A549 (cell line): ENCODE measurements around the gene ATF4. TPM values are rescaled to one million over a fixed set of nuclear protein-coding genes. Genes with fewer than 3 reads are reported as not detected.

Source experiments
- ATAC-seq, 2 experiments: fragments of 200-7000 bp in 1 of 2; fragments of >200 bp in 1 of 2; cut with Nextera tagmentation in 1 of 2; cut with Tn5 transposase in 1 of 2; 3 replicates each; pipeline versions ENCODE4 v1.8.0 to v1.9.1; 2018 to 2020; ENCODE audit warnings: mild to moderate bottlenecking in 1 of 2, moderate library complexity in 1 of 2
- CTCF ChIA-PET: fragments of 300-600 bp; sonication (Branson Sonifier 250); formaldehyde crosslinking; extraction: SDS; loops from one replicate; lab custom pipeline; 2021; ENCODE audit warnings: antibody characterized with exemption, inconsistent platforms; lab: Yijun Ruan, JAX
- POLR2A ChIA-PET: fragments of 350-600 bp; formaldehyde crosslinking; extraction: SDS; loops from one replicate; lab custom pipeline; 2021; ENCODE audit warnings: antibody characterized with exemption, inconsistent platforms; lab: Yijun Ruan, JAX
- DNase-seq, 2 experiments: peaks; one replicate each; pipeline versions ENCODE4 v3.0.0 to v3.0.0-alpha.2; 2011 to 2016; ENCODE audit warnings: low read depth in 1 of 2, low spot score in 1 of 2
- FAIRE-seq: peaks from 2 replicates; lab custom pipeline; 2011; peaks lifted over from hg19 to GRCh38; lab: Jason Lieb, UNC
- H3K27ac ChIP-seq, 2 experiments: fragments of >200 bp; sonication (Bioruptor Twin); formaldehyde crosslinking; 3 replicates each; pipeline ENCODE4 v1.5.1; 2016 to 2017
- H3K4me1 ChIP-seq: fragments of >200 bp; sonication (Bioruptor Twin); formaldehyde crosslinking; 3 replicates; pipeline ENCODE4 v1.6.1; 2016
- H3K4me2 ChIP-seq: fragments of >200 bp; sonication (Bioruptor Twin); formaldehyde crosslinking; 3 replicates; pipeline ENCODE4 v1.6.1; 2016
- H3K4me3 ChIP-seq: fragments of >200 bp; sonication (Bioruptor Twin); formaldehyde crosslinking; 3 replicates; pipeline ENCODE4 v1.5.1; 2016
- H3K9me3 ChIP-seq: fragments of >200 bp; sonication (Bioruptor Twin); formaldehyde crosslinking; 3 replicates; pipeline ENCODE4 v1.6.1; 2016
- CBX2 ChIP-seq: fragments of 200-600 bp; sonication (generic); IDR thresholded peaks from 2 replicates; pipeline ENCODE4 v1.6.1; 2016; ENCODE audit warnings: low read depth, mild to moderate bottlenecking, borderline replicate concordance
- CBX8 ChIP-seq: fragments of 200-600 bp; sonication (generic); IDR thresholded peaks from 2 replicates; pipeline ENCODE4 v1.6.1; 2016
- CHD2 ChIP-seq: fragments of 150-350 bp; IDR thresholded peaks from 2 replicates; pipeline ENCODE4 v1.6.1; 2014; ENCODE audit warnings: low read length; ENCODE audit not compliant: partially characterized antibody
- CHD4 ChIP-seq: fragments of 200-600 bp; sonication (generic); IDR thresholded peaks from 2 replicates; pipeline ENCODE4 v1.6.1; 2016; ENCODE audit warnings: antibody characterized with exemption, mild to moderate bottlenecking, borderline replicate concordance
- EP300 ChIP-seq, 2 experiments: fragments of >200 bp; sonication (Bioruptor Twin); formaldehyde crosslinking; IDR thresholded peaks; 2 replicates in 1 of 2; 3 replicates in 1 of 2; pipeline ENCODE4 v1.6.1; 2016 to 2017
- FOSB ChIP-seq: fragments of 250-450 bp; sonication (Bioruptor Pico); IDR thresholded peaks from 2 replicates; pipeline ENCODE4 v1.5.0; 2020; ENCODE audit warnings: mild to moderate bottlenecking, moderate library complexity
- FOSL2 ChIP-seq, 2 experiments: fragments of 450-650 bp in 1 of 2; fragments of >200 bp in 1 of 2; sonication (Bioruptor Twin) in 1 of 2; formaldehyde crosslinking; IDR thresholded peaks; 2 replicates each; pipeline versions ENCODE4 v1.5.0 to v1.6.1; 2016 to 2020; ENCODE audit warnings: mild to moderate bottlenecking in 1 of 2, moderate library complexity in 1 of 2
- HDAC2 ChIP-seq: fragments of 200-600 bp; sonication (generic); IDR thresholded peaks from 2 replicates; pipeline ENCODE4 v1.6.1; 2016
- HEYL ChIP-seq: fragments of 250-450 bp; sonication (Bioruptor Pico); IDR thresholded peaks from 2 replicates; pipeline ENCODE4 v1.8.0; 2021; ENCODE audit warnings: mild to moderate bottlenecking, moderate library complexity
- HOXA7 ChIP-seq: fragments of 250-450 bp; sonication (Bioruptor Pico); IDR thresholded peaks from 2 replicates; pipeline ENCODE4 v1.5.0; 2020; ENCODE audit warnings: mild to moderate bottlenecking, moderate library complexity
- JUN ChIP-seq, 2 experiments: fragments of >200 bp; sonication (Bioruptor Twin); formaldehyde crosslinking; IDR thresholded peaks; 2 replicates in 1 of 2; 3 replicates in 1 of 2; pipeline ENCODE4 v1.6.1; 2016 to 2017
- KDM1A ChIP-seq: fragments of 200-600 bp; sonication (generic); IDR thresholded peaks from 2 replicates; pipeline ENCODE4 v1.6.1; 2016; ENCODE audit warnings: low read depth, mild to moderate bottlenecking
- KDM5A ChIP-seq: fragments of 200-600 bp; sonication (generic); IDR thresholded peaks from 2 replicates; pipeline ENCODE4 v1.6.1; 2016; ENCODE audit warnings: antibody characterized with exemption, mild to moderate bottlenecking
- MYC ChIP-seq: IDR thresholded peaks from 2 replicates; pipeline ENCODE4 v1.6.1; 2012; ENCODE audit warnings: mild to moderate bottlenecking, inconsistent platforms, low read length, improper control_type of control experiment, borderline replicate concordance
- NR3C1 ChIP-seq: fragments of >200 bp; sonication (Bioruptor Twin); formaldehyde crosslinking; IDR thresholded peaks from 3 replicates; pipeline ENCODE4 v1.6.1; 2017
- PHF8 ChIP-seq: fragments of 200-600 bp; sonication (generic); IDR thresholded peaks from 2 replicates; pipeline ENCODE4 v1.6.1; 2016; ENCODE audit warnings: low read depth, mild to moderate bottlenecking, antibody characterized with exemption, moderate library complexity, borderline replicate concordance
- POLR2AphosphoS2 ChIP-seq: conservative IDR thresholded peaks from 2 replicates; pipeline ENCODE4 v1.6.1; 2012; ENCODE audit warnings: low read length, improper control_type of control experiment, inconsistent platforms
- RCOR1 ChIP-seq: fragments of 150-350 bp; IDR thresholded peaks from 2 replicates; pipeline ENCODE4 v1.6.1; 2014; ENCODE audit warnings: antibody characterized with exemption, low read length, low read depth
- RFX5 ChIP-seq: fragments of 450-650 bp; IDR thresholded peaks from 2 replicates; pipeline ENCODE4 v1.7.1; 2014; ENCODE audit warnings: antibody characterized with exemption, mild to moderate bottlenecking, moderate library complexity
- SMC3 ChIP-seq: fragments of >200 bp; sonication (Bioruptor Twin); formaldehyde crosslinking; IDR thresholded peaks from 3 replicates; pipeline ENCODE4 v1.6.1; 2018; ENCODE audit warnings: inconsistent platforms
- TP53 ChIP-seq: fragments of 250-450 bp; sonication (Bioruptor Pico); IDR thresholded peaks from 2 replicates; pipeline ENCODE4 v1.5.0; 2021; ENCODE audit warnings: mild to moderate bottlenecking, moderate library complexity
- ZC3H11A ChIP-seq: fragments of 450-650 bp; IDR thresholded peaks from 2 replicates; pipeline ENCODE4 v1.6.1; 2014; ENCODE audit warnings: antibody characterized with exemption, mild to moderate bottlenecking
- ZFP36 ChIP-seq: fragments of 450-650 bp; IDR thresholded peaks from 2 replicates; pipeline ENCODE4 v1.6.1; 2014; ENCODE audit warnings: borderline replicate concordance; ENCODE audit not compliant: partially characterized antibody
- ZSCAN20 ChIP-seq: fragments of 250-450 bp; sonication (Bioruptor Pico); IDR thresholded peaks from 2 replicates; pipeline ENCODE4 v1.8.0; 2022; ENCODE audit warnings: mild to moderate bottlenecking, moderate library complexity
- WGBS: methylation state at CpG from one replicate; pipeline ENCODE4 v1.1.6; 2017; ENCODE audit errors: missing lambda C conversion rate; 5-methylcytosine and 5-hydroxymethylcytosine counted together
- polyA plus RNA-seq, 4 experiments: library from polyadenylated mRNA; depleted of rRNA in 3 of 4; stranded (reverse); fragments of >200 nt; fragmentation: RNase III in 1 of 4; extraction: RNeasy Plus Mini Kit Qiagen cat#74134 plus additional on column Dnase treatment in 1 of 4; gene quantifications; 2 replicates in 3 of 4; 3 replicates in 1 of 4; pipeline ENCODE4 v1.2.3, GENCODE V29; 2011 to 2017
- TF ChIP-seq, protein P1 (sequence below): fragments of >200 bp; sonication (Bioruptor Twin); formaldehyde crosslinking; IDR thresholded peaks from 3 replicates; pipeline ENCODE4 v1.5.1; 2016
- TF ChIP-seq, protein P2 (sequence below): fragments of 250-450 bp; sonication (Bioruptor Pico); IDR thresholded peaks from 2 replicates; pipeline ENCODE4 v1.5.0; 2021; ENCODE audit warnings: mild to moderate bottlenecking, moderate library complexity, borderline replicate concordance
- TF ChIP-seq, protein P3 (sequence below): fragments of >200 bp; sonication (Bioruptor Twin); formaldehyde crosslinking; IDR thresholded peaks from 3 replicates; pipeline ENCODE4 v1.6.1; 2016
- TF ChIP-seq, protein P4 (sequence below): IDR thresholded peaks from 2 replicates; pipeline ENCODE4 v1.6.1; 2012; ENCODE audit warnings: low read depth, borderline replicate concordance
- TF ChIP-seq, protein P5 (sequence below): fragments of 250-450 bp; sonication (Bioruptor Pico); IDR thresholded peaks from 2 replicates; pipeline ENCODE4 v1.5.0; 2020; ENCODE audit warnings: low read depth, mild to moderate bottlenecking, moderate library complexity
- TF ChIP-seq, protein P6 (sequence below): IDR thresholded peaks from 2 replicates; pipeline ENCODE4 v1.6.1; 2012
- TF ChIP-seq, protein P7 (sequence below): IDR thresholded peaks from 2 replicates; pipeline ENCODE4 v1.6.1; 2012
- TF ChIP-seq, protein P8 (sequence below): fragments of >200 bp; sonication (Bioruptor Twin); formaldehyde crosslinking; IDR thresholded peaks from 2 replicates; pipeline ENCODE4 v1.6.1; 2016

ATF4 gene
- polyA plus RNA-seq, 2 of the 4 experiments (the other 2 are of a cell fraction): 242 to 593 TPM

DNA sequence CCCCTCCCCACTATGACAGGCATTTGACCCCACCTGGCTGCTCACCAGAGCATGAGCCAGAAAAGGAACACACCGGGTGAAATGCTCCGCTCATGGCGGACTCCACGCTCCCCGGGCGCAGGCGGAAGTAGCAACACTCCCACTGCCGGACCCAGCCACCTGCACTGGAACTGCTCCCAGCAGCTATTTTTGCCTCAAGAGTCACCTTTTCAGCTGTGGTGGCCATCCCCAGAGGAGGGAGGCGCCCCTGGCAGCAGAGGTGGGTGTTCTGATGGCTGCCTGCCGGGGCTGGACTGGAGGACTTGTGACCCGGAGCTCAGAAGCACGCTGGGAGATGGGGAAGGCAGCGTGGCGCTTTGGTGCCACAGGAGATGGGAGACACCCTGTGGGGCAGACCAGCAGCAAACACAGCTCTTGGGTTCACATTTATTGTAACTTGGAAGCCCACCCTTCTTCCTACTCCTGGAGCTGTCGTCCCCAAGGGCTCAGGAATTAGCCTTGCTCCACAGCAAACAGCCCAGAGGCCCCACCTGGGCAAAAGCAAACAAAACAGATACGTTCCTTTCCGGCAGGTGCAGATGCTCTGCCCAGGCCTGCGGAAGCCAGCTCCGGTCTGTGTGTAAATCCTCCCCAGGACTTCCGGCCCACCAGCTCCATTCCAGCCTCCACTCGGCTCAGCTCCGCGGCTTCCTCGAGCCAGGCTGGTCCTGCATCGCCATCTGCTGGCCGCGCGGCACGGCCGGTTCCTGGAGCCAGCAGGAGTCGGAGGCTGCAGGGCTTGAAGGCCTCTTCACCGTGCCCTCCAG, 8.5 kb downstream of the ATF4 start:
- ChIA-PET POLR2A (interaction anchor here (0.9 to 3.6 kb wide), 6 partner anchors 8 to 515 kb away, joined by 3 to 34 read pairs (median 4); partner anchors contain the start of genes ATF4, MIEF1 and RPL3), CTCF (interaction anchor here (0.6 to 37.2 kb wide), 29 partner anchors 9 to 659 kb away, joined by 3 to 899 read pairs (median 4); partner anchors contain the start of genes ATF4, RPL3 and TAB1)
- FAIRE-seq (no peak), ATAC-seq (peak; percentile 37 to 57; a peak in 5 of 6 replicates), DNase-seq (peak; percentile 53 to 92)
- H3K27ac ChIP-seq: peak overlapping the region in 1 of 2 experiments; percentile 56; a peak in 3 of 6 replicates
- H3K4me1 ChIP-seq: peaks cover 26% of the 10 kb centered on the region
- H3K4me3 ChIP-seq: no peak overlapping the region
- H3K4me2 ChIP-seq: peak overlapping the region; percentile 68
- no peaks in the 10 kb centered on the region for H3K9me3 ChIP-seq
- 69% methylated on average over 12 of the region's 32 CpGs for WGBS
- TF ChIP-seq CBX8 (no peak), HEYL (CRISPR knock-in tag) (no peak), CHD2 (no peak), ZSCAN20 (CRISPR knock-in tag) (no peak), POLR2AphosphoS2 (no peak), FOSB (CRISPR knock-in tag) (no peak), CBX2 (no peak), ZC3H11A (no peak), FOSL2 (IDR thresholded peaks at IDR 0.05) (no peak), FOSL2 (CRISPR knock-in tag; IDR thresholded peaks at IDR 0.05) (no peak), KDM1A (no peak), PHF8 (no peak), KDM5A (no peak), HOXA7 (CRISPR knock-in tag) (no peak), NR3C1 (no peak), EP300 (IDR thresholded peaks at IDR 0.05) (no peak), CHD4 (no peak), SMC3 (peak; percentile 69), ZFP36 (no peak), JUN (IDR thresholded peaks at IDR 0.05) (0 out of 5 replicates have a peak, but pooled peaks of 1 of the 2 experiments have one; percentile 35), MYC (no peak), RCOR1 (no peak), RFX5 (peak; percentile 76), TP53 (CRISPR knock-in tag) (0 out of 2 replicates have a peak, but pooled peaks have one; percentile 28), HDAC2 (no peak)
- TF ChIP-seq, protein P1, sequence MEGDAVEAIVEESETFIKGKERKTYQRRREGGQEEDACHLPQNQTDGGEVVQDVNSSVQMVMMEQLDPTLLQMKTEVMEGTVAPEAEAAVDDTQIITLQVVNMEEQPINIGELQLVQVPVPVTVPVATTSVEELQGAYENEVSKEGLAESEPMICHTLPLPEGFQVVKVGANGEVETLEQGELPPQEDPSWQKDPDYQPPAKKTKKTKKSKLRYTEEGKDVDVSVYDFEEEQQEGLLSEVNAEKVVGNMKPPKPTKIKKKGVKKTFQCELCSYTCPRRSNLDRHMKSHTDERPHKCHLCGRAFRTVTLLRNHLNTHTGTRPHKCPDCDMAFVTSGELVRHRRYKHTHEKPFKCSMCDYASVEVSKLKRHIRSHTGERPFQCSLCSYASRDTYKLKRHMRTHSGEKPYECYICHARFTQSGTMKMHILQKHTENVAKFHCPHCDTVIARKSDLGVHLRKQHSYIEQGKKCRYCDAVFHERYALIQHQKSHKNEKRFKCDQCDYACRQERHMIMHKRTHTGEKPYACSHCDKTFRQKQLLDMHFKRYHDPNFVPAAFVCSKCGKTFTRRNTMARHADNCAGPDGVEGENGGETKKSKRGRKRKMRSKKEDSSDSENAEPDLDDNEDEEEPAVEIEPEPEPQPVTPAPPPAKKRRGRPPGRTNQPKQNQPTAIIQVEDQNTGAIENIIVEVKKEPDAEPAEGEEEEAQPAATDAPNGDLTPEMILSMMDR: peak; percentile 75
- TF ChIP-seq, protein P2, sequence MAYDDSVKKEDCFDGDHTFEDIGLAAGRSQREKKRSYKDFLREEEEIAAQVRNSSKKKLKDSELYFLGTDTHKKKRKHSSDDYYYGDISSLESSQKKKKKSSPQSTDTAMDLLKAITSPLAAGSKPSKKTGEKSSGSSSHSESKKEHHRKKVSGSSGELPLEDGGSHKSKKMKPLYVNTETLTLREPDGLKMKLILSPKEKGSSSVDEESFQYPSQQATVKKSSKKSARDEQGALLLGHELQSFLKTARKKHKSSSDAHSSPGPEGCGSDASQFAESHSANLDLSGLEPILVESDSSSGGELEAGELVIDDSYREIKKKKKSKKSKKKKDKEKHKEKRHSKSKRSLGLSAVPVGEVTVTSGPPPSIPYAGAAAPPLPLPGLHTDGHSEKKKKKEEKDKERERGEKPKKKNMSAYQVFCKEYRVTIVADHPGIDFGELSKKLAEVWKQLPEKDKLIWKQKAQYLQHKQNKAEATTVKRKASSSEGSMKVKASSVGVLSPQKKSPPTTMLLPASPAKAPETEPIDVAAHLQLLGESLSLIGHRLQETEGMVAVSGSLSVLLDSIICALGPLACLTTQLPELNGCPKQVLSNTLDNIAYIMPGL (CRISPR knock-in tag): no peak
- TF ChIP-seq, protein P3, sequence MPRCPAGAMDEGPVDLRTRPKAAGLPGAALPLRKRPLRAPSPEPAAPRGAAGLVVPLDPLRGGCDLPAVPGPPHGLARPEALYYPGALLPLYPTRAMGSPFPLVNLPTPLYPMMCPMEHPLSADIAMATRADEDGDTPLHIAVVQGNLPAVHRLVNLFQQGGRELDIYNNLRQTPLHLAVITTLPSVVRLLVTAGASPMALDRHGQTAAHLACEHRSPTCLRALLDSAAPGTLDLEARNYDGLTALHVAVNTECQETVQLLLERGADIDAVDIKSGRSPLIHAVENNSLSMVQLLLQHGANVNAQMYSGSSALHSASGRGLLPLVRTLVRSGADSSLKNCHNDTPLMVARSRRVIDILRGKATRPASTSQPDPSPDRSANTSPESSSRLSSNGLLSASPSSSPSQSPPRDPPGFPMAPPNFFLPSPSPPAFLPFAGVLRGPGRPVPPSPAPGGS: no peak
- TF ChIP-seq, protein P4, sequence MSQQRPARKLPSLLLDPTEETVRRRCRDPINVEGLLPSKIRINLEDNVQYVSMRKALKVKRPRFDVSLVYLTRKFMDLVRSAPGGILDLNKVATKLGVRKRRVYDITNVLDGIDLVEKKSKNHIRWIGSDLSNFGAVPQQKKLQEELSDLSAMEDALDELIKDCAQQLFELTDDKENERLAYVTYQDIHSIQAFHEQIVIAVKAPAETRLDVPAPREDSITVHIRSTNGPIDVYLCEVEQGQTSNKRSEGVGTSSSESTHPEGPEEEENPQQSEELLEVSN: no peak
- TF ChIP-seq, protein P5, sequence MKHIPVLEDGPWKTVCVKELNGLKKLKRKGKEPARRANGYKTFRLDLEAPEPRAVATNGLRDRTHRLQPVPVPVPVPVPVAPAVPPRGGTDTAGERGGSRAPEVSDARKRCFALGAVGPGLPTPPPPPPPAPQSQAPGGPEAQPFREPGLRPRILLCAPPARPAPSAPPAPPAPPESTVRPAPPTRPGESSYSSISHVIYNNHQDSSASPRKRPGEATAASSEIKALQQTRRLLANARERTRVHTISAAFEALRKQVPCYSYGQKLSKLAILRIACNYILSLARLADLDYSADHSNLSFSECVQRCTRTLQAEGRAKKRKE (CRISPR knock-in tag): no peak
- TF ChIP-seq, protein P6, sequence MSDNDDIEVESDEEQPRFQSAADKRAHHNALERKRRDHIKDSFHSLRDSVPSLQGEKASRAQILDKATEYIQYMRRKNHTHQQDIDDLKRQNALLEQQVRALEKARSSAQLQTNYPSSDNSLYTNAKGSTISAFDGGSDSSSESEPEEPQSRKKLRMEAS: peak; percentile 66
- TF ChIP-seq, protein P7, sequence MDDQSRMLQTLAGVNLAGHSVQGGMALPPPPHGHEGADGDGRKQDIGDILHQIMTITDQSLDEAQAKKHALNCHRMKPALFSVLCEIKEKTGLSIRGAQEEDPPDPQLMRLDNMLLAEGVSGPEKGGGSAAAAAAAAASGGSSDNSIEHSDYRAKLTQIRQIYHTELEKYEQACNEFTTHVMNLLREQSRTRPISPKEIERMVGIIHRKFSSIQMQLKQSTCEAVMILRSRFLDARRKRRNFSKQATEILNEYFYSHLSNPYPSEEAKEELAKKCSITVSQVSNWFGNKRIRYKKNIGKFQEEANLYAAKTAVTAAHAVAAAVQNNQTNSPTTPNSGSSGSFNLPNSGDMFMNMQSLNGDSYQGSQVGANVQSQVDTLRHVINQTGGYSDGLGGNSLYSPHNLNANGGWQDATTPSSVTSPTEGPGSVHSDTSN: no peak
- TF ChIP-seq, protein P8, sequence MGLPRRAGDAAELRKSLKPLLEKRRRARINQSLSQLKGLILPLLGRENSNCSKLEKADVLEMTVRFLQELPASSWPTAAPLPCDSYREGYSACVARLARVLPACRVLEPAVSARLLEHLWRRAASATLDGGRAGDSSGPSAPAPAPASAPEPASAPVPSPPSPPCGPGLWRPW: no peak
